Muscle layer of colon (tissue), 2 donors: ENCODE results near the gene MAPKAP1.

ENCODE experiments used
- H3K27ac ChIP-seq: one replicate; pipeline ENCODE4 v1.7.0; 2013; ENCODE audit warnings: low read depth, mild to moderate bottlenecking, low read length, moderate library complexity
- H3K27me3 ChIP-seq, 2 donors: one replicate each; pipeline ENCODE4 v1.7.0; 2013; ENCODE audit warnings: low read length in 2 of 2, mild to moderate bottlenecking in 2 of 2; ENCODE audit not compliant: insufficient read depth in 2 of 2, control insufficient read depth in 1 of 2
- H3K36me3 ChIP-seq: one replicate; pipeline ENCODE4 v1.7.0; 2013; ENCODE audit warnings: mild to moderate bottlenecking, low read length; ENCODE audit not compliant: insufficient read depth
- H3K4me1 ChIP-seq: one replicate; pipeline ENCODE4 v1.7.0; 2013; ENCODE audit warnings: mild to moderate bottlenecking, low read length; ENCODE audit not compliant: insufficient read depth
- H3K4me3 ChIP-seq, 2 donors: one replicate each; pipeline ENCODE4 v1.7.0; 2013; ENCODE audit warnings: low read length in 2 of 2, low read depth in 1 of 2, mild to moderate bottlenecking in 1 of 2, moderate library complexity in 1 of 2
- H3K9ac ChIP-seq: one replicate; pipeline ENCODE4 v1.7.0; 2013; ENCODE audit warnings: low read length
- H3K9me3 ChIP-seq: one replicate; pipeline ENCODE4 v1.7.0; 2013; ENCODE audit warnings: mild to moderate bottlenecking, low read length
- donor health status: abdominal sarcoma.
- donor health status: Adenocarcinoma of cecum.

The MAPKAP1 gene

GRCh38 chr9:125617087-125617486, 89.9 kb downstream of the MAPKAP1 start:
- H3K36me3 ChIP-seq, result no peaks in the 10 kb centered on the region
- no peak overlapping the region for H3K27ac ChIP-seq
- H3K9me3 ChIP-seq, result no peaks in the 10 kb centered on the region
- no peaks in the 10 kb centered on the region for H3K27me3 ChIP-seq
- H3K9ac ChIP-seq, result no peak overlapping the region
- no peak overlapping the region for H3K4me3 ChIP-seq
- no peaks in the 10 kb centered on the region for H3K4me1 ChIP-seq

- no peaks in the 10 kb centered on the region for H3K9me3 ChIP-seq
- no peak overlapping the region for H3K4me3 ChIP-seq
- H3K27ac ChIP-seq, result no peak overlapping the region
- H3K9ac ChIP-seq, result no peak overlapping the region
- H3K27me3 ChIP-seq, result no peaks in the 10 kb centered on the region
- H3K4me1 ChIP-seq, result no peaks in the 10 kb centered on the region
- no peaks in the 10 kb centered on the region for H3K36me3 ChIP-seq
Observed at GRCh38 chr9:125613141-125613540, 93.9 kb downstream of the MAPKAP1 start.

GRCh38 chr9:125612616-125613015, 94.4 kb downstream of the MAPKAP1 start:
- Histone ChIP-seq H3K4me1 (no peaks in the 10 kb centered on the region), H3K9ac (no peak overlapping the region), H3K27ac (no peak overlapping the region), H3K27me3 (no peaks in the 10 kb centered on the region), H3K4me3 (no peak overlapping the region), H3K36me3 (no peaks in the 10 kb centered on the region), H3K9me3 (no peaks in the 10 kb centered on the region)

GRCh38 chr9:125611121-125611765, 95.8 kb downstream of the MAPKAP1 start:
- no peaks in the 10 kb centered on the region for H3K36me3 ChIP-seq
- H3K27ac ChIP-seq, result no peak overlapping the region
- no peak overlapping the region for H3K4me3 ChIP-seq
- peaks cover 6% of the 10 kb centered on the region for H3K4me1 ChIP-seq
- H3K9ac ChIP-seq, result no peak overlapping the region
- H3K9me3 ChIP-seq, result no peaks in the 10 kb centered on the region
- no peaks in the 10 kb centered on the region for H3K27me3 ChIP-seq

- Histone ChIP-seq H3K9ac (no peak overlapping the region), H3K27me3 (no peaks in the 10 kb centered on the region), H3K4me3 (no peak overlapping the region), H3K27ac (no peak overlapping the region), H3K36me3 (no peaks in the 10 kb centered on the region), H3K9me3 (no peaks in the 10 kb centered on the region), H3K4me1 (peaks cover 12% of the 10 kb centered on the region)
Observed at GRCh38 chr9:125609744-125610143, 97.3 kb downstream of the MAPKAP1 start.

GRCh38 chr9:125608489-125609224, 98.4 kb downstream of the MAPKAP1 start:
- Histone ChIP-seq H3K9ac (no peak overlapping the region), H3K4me3 (no peak overlapping the region), H3K27me3 (no peaks in the 10 kb centered on the region), H3K4me1 (peaks cover 12% of the 10 kb centered on the region), H3K36me3 (no peaks in the 10 kb centered on the region), H3K27ac (no peak overlapping the region), H3K9me3 (no peaks in the 10 kb centered on the region)

GRCh38 chr9:125604196-125604595, 102.8 kb downstream of the MAPKAP1 start:
- Histone ChIP-seq H3K27me3 (no peaks in the 10 kb centered on the region), H3K9me3 (no peaks in the 10 kb centered on the region), H3K4me3 (no peak overlapping the region), H3K4me1 (peaks cover 12% of the 10 kb centered on the region), H3K9ac (no peak overlapping the region), H3K36me3 (no peaks in the 10 kb centered on the region), H3K27ac (no peak overlapping the region)

GRCh38 chr9:125603478-125604021, 103.5 kb downstream of the MAPKAP1 start:
- Histone ChIP-seq H3K27me3 (no peaks in the 10 kb centered on the region), H3K4me3 (no peak overlapping the region), H3K9me3 (no peaks in the 10 kb centered on the region), H3K36me3 (no peaks in the 10 kb centered on the region), H3K4me1 (peaks cover 12% of the 10 kb centered on the region), H3K9ac (no peak overlapping the region), H3K27ac (no peak overlapping the region)

GRCh38 chr9:125601961-125602360, 105.0 kb downstream of the MAPKAP1 start:
- Histone ChIP-seq H3K27ac (no peak overlapping the region), H3K36me3 (no peaks in the 10 kb centered on the region), H3K27me3 (no peaks in the 10 kb centered on the region), H3K4me1 (peaks cover 12% of the 10 kb centered on the region), H3K9ac (no peak overlapping the region), H3K4me3 (no peak overlapping the region), H3K9me3 (no peaks in the 10 kb centered on the region)

- no peaks in the 10 kb centered on the region for H3K27me3 ChIP-seq
- no peaks in the 10 kb centered on the region for H3K36me3 ChIP-seq
- no peaks in the 10 kb centered on the region for H3K9me3 ChIP-seq
- no peak overlapping the region for H3K27ac ChIP-seq
- H3K9ac ChIP-seq, result no peak overlapping the region
- no peaks in the 10 kb centered on the region for H3K4me1 ChIP-seq
- no peak overlapping the region for H3K4me3 ChIP-seq
Observed at GRCh38 chr9:125600194-125600593, 106.8 kb downstream of the MAPKAP1 start.

- Histone ChIP-seq H3K36me3 (no peaks in the 10 kb centered on the region), H3K4me3 (no peak overlapping the region)
Observed at GRCh38 chr9:125594223-125594610, 112.8 kb downstream of the MAPKAP1 start.

More at GRCh38 chr9:125594223-125594610, 112.8 kb downstream of the MAPKAP1 start:
- no peaks in the 10 kb centered on the region for H3K27me3 ChIP-seq
- H3K9ac ChIP-seq, result no peak overlapping the region
- no peak overlapping the region for H3K27ac ChIP-seq
- no peaks in the 10 kb centered on the region for H3K4me1 ChIP-seq
- H3K9me3 ChIP-seq, result no peaks in the 10 kb centered on the region
